HEK293T (cell line): ENCODE data around the gene ZER1.

Experiments
- CTBP1 ChIP-seq: fragments of 450-650 bp; IDR thresholded peaks from 2 replicates; pipeline ENCODE4 v1.6.1; 2016; ENCODE audit warnings: borderline replicate concordance
- ELF4 ChIP-seq: fragments of 450-650 bp; IDR thresholded peaks from 2 replicates; pipeline ENCODE4 v1.6.1; 2017; ENCODE audit warnings: antibody characterized with exemption
- FOXK2 ChIP-seq: fragments of 450-650 bp; IDR thresholded peaks from 2 replicates; pipeline ENCODE4 v1.6.1; 2016; ENCODE audit warnings: mild to moderate bottlenecking
- FOXM1 ChIP-seq: fragments of 450-650 bp; IDR thresholded peaks from 2 replicates; pipeline ENCODE4 v1.6.1; 2017; ENCODE audit warnings: mild to moderate bottlenecking, borderline replicate concordance
- LEF1 ChIP-seq: fragments of 450-650 bp; IDR thresholded peaks from 2 replicates; pipeline ENCODE4 v1.6.1; 2017; ENCODE audit warnings: mild to moderate bottlenecking, borderline replicate concordance
- NFRKB ChIP-seq: fragments of 450-650 bp; IDR thresholded peaks from 2 replicates; pipeline ENCODE4 v1.6.1; 2016; ENCODE audit warnings: mild to moderate bottlenecking, moderate library complexity
- PKNOX1 ChIP-seq: fragments of 450-650 bp; IDR thresholded peaks from 2 replicates; pipeline ENCODE4 v1.6.1; 2016
- SP1 ChIP-seq: fragments of 450-650 bp; IDR thresholded peaks from 2 replicates; pipeline ENCODE4 v1.6.1; 2017
- SUZ12 ChIP-seq: fragments of 450-650 bp; IDR thresholded peaks from 2 replicates; pipeline ENCODE4 v1.6.1; 2016; ENCODE audit warnings: mild to moderate bottlenecking
- TARDBP ChIP-seq: fragments of 450-650 bp; IDR thresholded peaks from 2 replicates; pipeline ENCODE4 v1.6.1; 2016
- ZNF384 ChIP-seq: fragments of 450-650 bp; IDR thresholded peaks from 2 replicates; pipeline ENCODE4 v1.6.1; 2016

GRCh38 chr9:128787659-128788058 is 15.9 kb upstream of the ZER1 start:
- TF ChIP-seq SP1 (no peak), ZNF384 (no peak), CTBP1 (no peak), TARDBP (no peak), LEF1 (no peak), FOXK2 (no peak), SUZ12 (no peak), ELF4 (no peak), PKNOX1 (no peak), NFRKB (no peak), FOXM1 (no peak)
